ENCODE results near the gene NBR1.
"Not testable (repeated sequence)": the region's sequence is repeated elsewhere in the genome, so short reads cannot be mapped to it uniquely, and the experiment has no call there.

NBR1 gene

DNA sequence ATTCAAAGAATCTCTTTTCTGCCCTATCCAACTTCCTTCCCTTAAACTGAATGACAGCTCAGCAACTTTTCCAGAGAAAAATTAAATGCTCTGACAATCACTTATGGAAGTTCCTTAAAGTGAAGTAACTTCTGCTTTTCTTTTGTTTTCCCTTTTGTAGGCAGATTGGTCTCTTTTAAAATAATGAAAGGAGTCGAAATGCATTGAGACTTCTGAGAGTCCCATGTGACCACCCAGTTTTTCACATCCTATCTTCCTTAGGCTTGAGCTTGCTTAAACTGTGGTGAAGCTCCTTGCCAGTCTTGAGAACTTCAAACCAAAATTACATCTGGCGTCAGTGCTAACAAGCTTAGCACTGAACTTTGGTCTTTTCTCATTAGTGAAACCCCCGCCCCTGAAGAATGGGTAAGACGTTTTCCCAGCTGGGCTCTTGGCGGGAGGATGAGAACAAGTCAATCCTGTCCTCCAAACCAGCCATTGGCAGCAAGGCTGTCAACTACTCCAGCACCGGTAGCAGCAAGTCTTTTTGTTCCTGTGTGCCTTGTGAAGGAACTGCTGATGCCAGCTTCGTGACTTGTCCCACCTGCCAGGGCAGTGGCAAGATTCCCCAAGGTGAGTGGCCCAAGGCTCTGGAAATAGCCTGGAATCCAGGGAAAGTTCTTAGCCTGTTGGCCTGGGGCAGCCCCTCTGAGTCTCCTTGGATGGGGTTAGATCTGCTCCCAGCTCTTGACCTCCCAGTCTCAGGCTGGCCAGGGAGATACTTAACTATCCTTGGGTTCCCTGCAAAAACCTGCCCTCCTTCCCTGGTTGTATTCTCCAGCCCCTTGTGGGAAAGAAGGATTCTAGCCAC is 41.9 kb downstream of the NBR1 start:
- no peak for DNase-seq (ENCODE audit: low read depth in 2 of 2)

DNA sequence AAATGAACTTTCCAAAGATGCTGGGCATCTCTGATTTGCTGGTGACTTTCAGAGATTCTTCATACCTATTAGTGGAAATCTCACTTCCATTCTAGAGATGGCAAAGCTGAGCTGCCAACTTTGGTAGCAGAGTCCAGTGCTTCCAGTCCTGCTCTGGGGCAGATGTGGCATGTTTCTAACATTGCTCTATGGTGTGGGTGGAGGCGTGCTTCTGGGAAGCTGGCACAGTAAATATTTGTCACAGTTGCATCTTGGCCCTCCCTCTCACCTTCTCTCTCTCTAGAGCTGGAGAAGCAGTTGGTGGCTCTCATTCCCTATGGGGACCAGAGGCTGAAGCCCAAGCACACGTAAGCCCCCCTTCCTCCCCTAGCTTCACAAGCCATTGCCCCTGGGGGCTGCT is 42.5 kb downstream of the NBR1 start:
- DNase-seq (ENCODE audit: low read depth in 2 of 2), result no peak

DNA sequence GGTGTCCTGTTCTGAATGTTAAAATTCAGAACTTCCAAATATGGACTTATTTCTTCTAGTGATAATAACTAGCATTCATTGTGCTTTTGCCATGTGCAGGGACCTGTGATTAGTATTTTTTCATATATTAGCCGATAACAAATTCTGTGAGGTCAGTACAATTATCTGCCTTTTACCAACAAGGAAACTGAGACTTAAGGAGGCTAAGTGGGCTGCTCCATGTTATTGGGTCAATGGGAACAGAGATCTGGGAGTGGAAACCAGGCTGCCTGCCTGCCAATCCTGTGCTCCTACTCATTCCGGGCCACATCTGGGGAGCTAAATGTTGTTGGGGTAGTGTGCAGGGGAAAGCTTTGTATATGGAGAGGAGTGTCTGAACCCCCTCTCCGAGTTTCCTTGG is 44.3 kb downstream of the NBR1 start:
- no peak for DNase-seq (ENCODE audit: low read depth in 2 of 2)

DNA sequence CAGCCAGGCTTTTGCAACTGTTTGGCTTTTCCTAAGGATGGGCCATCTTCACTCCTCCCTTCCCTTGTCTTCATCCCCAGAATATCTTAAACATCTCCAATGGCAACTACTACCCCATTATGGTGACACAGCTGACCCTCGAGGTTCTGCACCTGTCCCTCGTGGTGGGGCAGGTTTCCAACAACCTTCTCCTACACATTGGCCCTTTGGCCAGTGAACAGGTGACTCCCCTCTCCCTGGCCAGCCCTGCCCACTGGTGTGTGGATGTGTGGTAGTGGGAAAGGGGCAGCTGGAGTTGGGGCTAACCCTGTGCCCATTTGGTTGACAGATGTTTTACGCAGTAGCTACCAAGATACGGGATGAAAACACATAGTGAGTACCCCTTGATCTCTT is 45.4 kb downstream of the NBR1 start:
- no peak for DNase-seq (ENCODE audit: low read depth in 2 of 2)

DNA sequence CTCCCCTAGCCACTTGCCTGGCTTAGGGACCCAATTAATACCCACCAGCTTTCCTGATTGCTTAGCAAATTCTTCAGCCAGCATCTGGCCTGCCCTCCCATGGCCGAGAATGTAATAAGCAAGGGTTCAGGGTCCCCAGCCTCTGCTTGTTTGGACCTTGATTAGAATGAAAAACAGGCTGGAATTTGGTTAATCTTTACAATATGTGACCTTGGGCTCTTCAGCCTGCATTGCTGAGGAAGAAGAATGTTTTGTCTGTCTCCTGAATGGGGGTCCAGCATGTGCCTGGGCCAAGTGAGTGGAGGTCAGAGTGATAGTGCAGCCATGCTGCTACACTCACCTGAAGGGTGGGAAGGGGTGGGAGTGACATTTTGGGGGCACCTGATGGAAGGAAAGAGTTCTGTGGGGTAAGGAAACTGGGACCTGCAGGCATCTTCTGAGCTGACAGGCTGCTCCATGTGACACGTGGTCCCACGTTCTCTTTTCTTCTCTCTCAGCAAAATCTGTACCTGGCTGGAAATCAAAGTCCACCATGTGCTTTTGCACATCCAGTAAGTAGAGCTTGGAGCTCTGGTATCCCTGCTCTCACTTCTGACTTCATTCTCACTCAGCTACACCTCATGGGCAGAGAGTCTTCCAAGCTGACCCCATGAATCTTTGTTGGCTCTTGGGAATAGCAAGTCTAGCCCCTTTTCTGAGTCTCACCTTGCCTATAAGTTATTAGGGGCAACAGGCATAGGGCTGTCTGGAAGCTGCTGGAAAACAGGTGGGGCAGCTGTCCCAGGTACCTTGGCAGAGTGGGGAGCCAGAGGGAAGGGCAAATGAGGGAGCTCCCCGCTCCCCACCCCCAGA is 46.0 kb downstream of the NBR1 start:
- no peak for DNase-seq (ENCODE audit: low read depth in 2 of 2)

DNA sequence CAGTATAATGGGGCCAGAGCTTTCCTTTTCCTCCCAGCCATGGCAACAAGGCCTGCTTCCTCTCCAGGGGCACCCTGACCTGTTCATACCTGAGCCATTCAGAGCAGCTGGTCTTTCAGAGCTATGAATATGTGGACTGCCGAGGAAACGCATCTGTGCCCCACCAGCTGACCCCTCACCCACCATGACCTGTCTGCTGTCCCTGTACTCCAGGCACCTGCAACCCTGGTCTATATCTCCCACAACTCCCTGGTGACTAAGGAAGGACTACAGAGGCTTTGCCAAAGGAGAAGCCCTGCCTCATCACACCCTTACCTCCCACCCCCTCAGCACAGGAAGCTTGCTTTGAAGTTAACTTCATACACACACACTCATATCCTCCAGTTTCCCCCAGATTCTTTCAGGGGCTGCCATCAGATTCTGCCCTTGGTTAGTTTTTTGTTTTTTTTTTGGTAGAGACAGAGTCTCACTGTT is 46.6 kb downstream of the NBR1 start:
- no peak for DNase-seq (ENCODE audit: low read depth in 2 of 2)

DNA sequence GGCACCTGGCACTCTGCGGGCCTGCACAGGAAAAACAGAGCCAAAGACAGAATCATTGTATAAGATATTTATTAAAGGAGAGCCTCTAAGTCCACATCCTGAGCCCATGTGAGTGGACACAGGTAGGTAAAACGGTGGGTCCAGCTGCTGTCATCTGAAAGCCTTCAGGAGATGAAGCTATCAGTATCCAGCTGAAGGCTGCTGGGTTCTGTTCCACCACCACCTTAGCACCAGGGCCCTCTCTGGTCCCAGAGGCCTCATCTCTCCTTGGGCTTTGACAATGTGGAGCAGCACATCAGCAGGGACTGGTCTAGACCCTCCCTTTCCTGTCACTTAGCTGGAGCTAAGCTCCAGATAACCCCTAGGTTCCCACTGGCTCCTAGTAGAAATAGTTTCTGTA is 48.0 kb downstream of the NBR1 start:
- no peak for DNase-seq (ENCODE audit: low read depth in 2 of 2)

DNA sequence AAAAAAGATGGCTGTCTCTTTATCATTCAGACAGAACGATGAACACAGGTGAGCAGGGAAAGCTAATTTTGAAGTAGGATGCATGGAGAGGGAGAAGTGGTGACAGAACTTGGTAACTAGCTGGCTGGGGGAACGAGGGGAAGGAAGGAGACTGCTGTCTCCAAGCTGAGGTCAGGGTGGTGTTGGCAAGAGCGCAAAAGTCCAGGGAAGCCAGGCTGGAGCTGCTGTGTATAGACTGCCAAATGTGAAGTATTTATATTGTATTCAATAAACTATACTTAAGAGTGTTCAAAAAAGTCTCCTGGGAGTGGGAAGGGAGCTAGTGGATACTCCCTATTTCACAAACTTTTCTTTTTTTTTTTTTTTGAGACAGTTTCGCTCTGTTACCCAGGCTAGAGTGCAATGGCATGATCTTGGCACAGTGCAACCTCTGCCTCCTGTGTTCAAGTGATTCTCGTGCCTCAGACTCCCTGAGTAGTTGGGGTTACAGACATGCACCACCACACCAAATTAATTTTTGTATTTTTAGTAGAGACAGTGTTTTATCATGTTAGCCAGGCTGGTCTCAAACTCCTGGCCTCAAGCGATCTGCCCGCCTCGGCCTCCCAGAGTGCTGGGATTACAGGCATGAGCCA is 48.8 kb downstream of the NBR1 start:
- DNase-seq (ENCODE audit: low read depth in 2 of 2), result no peak

DNA sequence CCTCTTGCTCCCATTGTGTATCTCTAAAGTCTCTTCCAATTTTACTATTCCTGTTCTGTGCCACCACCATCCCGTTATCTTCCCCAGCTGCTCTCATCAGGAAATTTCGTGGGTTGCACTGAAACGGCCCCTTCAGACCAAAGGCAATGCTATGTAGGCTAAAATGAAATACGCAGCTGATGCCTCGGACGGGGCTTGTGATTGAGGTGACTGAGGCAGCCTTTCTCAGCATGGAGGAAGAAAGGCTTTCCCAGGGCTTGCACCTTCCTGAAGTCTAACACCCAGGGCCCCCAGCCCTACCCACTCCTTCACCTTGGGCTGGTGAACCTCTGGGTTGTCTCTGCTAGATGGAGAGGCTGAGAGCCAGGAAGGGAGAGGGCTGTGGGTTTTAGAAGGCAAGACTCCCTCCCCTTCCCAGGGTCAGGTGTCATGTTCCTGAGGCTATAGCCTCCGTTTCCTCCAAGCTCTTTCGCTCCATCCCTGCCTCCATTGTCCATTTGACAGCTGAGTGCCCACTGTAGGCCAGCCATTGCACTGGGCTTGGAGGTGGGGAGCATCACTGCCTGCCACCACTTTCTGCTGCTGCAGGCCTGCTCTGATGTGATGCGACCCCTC is 49.6 kb downstream of the NBR1 start:
- no peak for DNase-seq (ENCODE audit: low read depth in 2 of 2)

DNA sequence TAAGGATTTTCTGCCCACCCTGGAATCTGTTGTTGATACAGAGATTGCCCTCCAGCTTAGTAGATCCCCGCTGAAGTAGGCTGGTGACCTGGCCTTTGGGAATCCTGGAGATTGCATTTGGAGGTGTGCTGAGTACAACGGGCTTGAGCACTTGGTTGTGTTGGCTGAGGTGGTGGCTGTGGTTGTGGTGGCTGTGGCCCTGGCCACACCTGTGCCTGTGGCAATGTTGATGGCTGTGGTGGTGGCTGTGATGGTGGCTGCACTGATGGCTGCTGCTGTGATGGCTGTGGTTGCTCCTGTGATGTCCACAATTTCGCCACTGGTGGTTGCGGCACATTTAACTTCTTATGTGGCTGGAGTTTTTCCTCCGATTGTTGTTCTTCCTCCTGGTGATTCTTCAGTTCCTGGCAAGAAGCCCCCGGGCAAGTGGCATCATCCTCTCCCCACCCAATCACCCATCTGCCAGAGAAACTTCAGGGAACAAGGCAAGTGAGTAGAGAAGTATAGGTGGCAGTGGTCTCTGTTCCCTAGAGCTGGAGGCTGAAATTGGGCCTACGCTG is 53.2 kb downstream of the NBR1 start:
- DNase-seq (ENCODE audit: low read depth in 2 of 2), result no peak

DNA sequence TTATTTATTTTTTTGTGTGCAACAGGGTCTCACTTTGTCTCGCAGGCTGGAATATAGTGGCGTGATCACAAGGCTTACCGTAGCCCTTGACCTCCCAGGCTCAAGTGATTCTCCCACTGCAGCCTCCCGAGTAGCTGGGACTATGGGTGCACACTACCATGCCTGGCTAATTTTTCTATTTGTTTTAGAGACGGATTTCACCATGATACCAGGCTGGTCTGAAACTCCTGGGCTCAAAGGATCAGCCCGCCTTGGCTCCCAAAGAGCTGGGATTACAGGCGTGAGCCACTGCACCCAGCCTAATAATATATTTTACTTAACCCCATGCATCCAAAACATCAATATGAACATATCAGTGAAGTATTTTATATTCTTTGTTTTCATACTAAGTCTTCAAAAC is 55.4 kb downstream of the NBR1 start:
- DNase-seq (ENCODE audit: low read depth in 2 of 2), result no peak

DNA sequence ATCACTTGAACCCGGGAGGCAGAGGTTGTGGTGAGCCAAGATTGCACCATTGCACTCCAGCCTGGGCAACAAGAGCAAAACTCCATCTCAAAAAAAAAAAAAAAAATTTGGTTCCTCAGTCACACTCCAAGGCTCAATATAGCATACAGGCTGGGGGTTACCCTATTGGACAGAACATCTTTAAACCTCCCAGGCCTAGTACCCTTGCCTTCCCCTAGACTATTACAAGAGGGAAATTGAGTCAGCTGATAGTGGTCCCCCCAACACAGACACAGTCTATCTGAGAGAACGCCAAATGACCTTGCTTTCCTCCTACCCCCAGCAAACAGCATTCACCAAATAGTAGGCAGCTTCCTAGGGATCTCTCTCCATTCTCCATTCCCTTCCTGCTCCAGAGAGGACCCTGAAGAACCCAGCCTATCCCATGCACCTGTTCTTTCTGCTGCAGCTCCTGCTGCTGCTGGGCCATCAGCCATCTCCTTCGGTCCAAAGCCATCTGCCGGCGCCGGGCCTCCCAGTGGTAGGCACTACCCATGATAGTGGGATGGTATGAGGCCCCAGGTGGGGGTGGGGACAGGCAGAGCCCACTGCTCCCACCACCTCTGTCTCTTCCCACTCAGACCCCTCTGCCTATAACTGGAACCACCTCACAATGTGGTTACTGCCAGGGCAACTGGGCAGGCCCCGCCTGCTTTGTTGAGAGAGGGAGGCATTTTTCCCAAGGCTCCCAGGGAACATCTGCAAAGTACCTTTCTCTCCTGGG is 57.2 kb downstream of the NBR1 start, which contains the start of gene CCDC200:
CCDC200 (minus strand) TSS at position 604 of the 763 bp plus-strand sequence; CDS start at position 535, 69 bp downstream.
- not testable (repeated sequence) for DNase-seq (ENCODE audit: low read depth in 2 of 2)

DNA sequence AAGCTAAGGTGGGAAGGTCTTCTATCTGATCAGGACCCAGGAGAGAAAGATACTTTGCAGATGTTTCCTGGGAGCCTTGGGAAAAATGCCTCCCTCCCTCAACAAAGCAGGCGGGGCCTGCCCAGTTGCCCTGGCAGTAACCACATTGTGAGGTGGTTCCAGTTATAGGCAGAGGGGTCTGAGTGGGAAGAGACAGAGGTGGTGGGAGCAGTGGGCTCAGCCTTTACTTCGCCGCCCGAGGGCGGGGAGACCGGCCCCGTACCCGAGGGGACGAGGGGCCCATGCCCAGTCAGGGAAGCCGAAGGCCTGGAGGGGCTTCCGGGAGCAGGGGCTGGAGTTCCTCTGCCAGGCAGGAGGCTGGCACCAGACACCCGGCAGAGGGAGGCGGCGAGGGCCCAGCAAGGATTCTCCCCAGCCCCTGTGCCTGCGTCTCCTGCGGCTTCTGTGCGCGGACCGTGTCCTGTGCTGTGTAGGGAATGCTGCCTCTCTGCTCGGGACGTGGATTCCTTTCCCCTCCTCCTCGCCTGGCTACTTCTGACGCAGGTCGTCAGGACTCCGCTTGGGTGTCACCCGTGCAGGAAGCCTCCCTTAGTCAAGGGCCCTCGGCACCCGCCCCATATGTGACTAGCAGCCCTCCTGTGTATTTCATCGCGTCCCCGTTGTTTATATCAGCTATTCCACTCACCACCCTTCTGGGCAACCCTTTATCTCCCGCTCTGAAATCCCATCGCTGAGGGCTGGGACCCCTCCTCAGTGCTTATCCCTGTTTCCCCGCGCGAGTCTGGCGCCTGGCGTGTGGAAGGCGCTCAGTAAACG is 60.4 kb downstream of the NBR1 start:
- not testable (repeated sequence) for DNase-seq (ENCODE audit: low read depth in 2 of 2)

DNA sequence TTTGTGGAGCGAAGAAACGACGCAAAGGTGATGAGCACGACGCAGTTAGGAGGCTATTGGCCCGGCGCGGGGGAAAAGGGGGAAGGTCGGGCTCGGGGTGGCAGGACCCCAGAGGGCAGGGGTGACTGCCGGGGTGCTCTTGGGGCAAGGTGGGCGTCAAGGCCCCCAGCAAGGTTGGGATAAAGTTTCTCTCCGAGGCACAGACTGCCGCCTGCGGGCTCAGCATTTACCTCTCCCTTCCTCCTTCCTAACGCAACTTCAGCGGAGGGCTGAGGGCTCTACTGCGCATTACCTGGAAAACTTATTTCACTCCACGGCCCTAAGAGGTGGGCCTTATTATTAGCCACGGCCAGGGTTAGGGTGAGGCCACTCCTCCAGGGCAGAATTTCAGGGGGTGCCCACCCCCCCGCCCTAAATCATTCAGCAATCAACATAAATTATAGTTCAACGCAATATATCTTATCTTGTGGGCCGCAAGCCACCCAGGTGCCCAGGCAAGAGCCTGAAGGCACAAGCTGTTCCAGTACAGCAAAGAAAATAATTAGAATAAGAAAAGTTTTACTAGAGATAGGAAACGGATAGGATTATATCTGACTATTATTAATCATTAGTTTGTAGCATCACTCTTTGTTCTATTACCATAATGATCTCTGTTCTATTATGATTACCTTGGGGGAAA is 61.1 kb downstream of the NBR1 start:
- DNase-seq (ENCODE audit: low read depth in 2 of 2), result peak in 1 of 2 donors; percentile 16

DNA sequence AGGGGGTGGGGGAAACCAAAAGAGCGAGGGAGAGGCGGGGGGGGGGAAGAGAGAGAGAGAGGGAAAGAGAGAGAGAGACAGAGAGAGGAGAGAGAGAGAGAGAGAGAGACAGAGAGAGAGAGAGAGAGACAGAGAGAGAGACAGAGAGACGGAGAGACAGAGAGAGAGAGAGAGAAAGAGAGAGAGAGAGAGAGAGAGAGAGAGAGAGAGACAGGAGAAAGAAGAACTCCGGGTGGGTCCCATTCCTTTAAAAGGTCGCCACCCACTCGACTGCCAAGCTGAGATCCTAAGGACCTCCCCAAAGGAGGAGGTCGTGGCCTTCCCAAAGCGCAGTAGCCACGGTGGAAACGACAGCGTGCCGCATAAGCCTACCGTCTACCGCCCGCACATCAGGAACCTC is 62.2 kb downstream of the NBR1 start:
- DNase-seq (ENCODE audit: low read depth in 2 of 2), result not testable (repeated sequence)

DNA sequence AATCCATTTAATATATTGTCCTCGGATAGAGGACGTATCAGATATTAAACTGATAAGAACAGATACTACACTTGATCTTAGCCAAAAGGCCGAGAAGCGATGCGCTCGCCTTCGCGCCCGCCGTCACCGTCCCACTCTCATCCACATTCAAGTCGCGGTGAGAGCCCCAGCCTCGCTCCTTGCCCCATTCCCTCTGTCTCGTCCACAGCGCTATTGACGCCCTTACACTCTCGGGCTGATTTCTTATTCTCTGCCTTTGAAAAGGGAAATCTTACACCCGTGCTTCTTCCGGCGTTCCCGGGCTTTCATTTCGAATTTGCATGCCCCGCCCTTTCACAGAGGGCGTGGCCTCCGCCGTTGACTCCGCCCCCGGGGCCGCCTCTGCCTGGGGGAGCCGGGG is 62.9 kb downstream of the NBR1 start, which contains the start of gene RNU2-1:
RNU2-1 (minus strand) TSS at position 101 of the 400 bp plus-strand sequence.
- DNase-seq (ENCODE audit: low read depth in 2 of 2), result not testable (repeated sequence)

DNA sequence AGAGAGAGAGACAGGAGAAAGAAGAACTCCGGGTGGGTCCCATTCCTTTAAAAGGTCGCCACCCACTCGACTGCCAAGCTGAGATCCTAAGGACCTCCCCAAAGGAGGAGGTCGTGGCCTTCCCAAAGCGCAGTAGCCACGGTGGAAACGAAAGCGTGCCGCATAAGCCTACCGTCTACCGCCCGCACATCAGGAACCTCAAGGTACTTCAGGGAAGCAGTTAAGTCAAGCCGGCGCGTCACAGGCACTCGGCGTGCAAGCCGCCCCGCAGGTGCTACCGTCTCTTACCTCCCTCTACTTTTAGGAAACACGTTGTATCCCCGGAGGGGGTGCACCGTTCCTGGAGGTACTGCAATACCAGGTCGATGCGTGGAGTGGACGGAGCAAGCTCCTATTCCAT is 68.6 kb downstream of the NBR1 start:
- DNase-seq (ENCODE audit: low read depth in 2 of 2), result not testable (repeated sequence)

DNA sequence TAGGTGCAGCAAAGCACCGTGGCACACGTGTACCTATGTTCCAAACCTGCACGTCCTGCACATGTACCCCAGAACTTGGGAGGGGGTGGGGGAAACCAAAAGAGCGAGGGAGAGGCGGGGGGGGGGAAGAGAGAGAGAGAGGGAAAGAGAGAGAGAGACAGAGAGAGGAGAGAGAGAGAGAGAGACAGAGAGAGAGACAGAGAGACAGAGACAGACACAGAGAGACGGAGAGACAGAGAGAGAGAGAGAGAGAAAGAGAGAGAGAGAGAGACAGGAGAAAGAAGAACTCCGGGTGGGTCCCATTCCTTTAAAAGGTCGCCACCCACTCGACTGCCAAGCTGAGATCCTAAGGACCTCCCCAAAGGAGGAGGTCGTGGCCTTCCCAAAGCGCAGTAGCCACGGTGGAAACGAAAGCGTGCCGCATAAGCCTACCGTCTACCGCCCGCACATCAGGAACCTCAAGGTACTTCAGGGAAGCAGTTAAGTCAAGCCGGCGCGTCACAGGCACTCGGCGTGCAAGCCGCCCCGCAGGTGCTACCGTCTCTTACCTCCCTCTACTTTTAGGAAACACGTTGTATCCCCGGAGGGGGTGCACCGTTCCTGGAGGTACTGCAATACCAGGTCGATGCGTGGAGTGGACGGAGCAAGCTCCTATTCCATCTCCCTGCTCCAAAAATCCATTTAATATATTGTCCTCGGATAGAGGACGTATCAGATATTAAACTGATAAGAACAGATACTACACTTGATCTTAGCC is 69.8 kb downstream of the NBR1 start:
- DNase-seq (ENCODE audit: low read depth in 2 of 2), result not testable (repeated sequence)

All from stimulated activated CD4-positive, alpha-beta T cell treated with anti-CD3 and anti-CD28 coated beads, Interleukin-4, amount 100 ng/mL, for 48 hours (primary cell).